Ureter (tissue), 1 donor: Measurements from ENCODE around the gene CA12. TPM values are rescaled to one million over a fixed set of nuclear protein-coding genes. Genes with fewer than 3 reads are reported as not detected.
"Not testable (repeated sequence)": the region's sequence is repeated elsewhere in the genome, so short reads cannot be mapped to it uniquely, and the experiment has no call there.

Experiments
- DNase-seq: peaks from one replicate; pipeline ENCODE4 v3.0.0-alpha.2; 2020; ENCODE audit warnings: low spot score
- total RNA-seq: library from RNA; stranded (reverse); gene quantifications from one replicate; pipeline ENCODE4 v1.2.4, GENCODE V29; 2023
- donor health status: DM: yes; HTN: yes; CAD: no.

Gene CA12
- total RNA-seq, 1 donor from 2014 or later = 114 TPM

DNA sequence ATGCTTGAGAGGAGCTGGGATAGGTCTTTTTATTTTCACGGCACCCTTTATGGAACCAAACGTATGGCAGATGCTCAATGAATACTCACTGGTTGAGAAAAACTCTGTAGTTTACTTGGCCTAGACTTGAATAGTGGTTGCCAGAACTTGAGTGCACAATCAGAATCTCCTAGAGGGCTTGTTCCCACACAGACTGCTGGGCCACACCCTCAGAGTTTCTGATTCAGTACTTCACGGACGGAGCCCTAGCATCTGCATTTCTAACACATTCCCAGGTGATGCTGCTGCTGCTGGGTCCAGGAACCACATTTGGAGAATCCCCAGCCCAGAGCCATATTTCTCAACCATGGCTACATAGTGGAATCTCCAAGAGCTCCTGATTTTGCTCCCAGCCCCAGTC, 24.6 kb downstream of the CA12 start:
- no peak for DNase-seq

DNA sequence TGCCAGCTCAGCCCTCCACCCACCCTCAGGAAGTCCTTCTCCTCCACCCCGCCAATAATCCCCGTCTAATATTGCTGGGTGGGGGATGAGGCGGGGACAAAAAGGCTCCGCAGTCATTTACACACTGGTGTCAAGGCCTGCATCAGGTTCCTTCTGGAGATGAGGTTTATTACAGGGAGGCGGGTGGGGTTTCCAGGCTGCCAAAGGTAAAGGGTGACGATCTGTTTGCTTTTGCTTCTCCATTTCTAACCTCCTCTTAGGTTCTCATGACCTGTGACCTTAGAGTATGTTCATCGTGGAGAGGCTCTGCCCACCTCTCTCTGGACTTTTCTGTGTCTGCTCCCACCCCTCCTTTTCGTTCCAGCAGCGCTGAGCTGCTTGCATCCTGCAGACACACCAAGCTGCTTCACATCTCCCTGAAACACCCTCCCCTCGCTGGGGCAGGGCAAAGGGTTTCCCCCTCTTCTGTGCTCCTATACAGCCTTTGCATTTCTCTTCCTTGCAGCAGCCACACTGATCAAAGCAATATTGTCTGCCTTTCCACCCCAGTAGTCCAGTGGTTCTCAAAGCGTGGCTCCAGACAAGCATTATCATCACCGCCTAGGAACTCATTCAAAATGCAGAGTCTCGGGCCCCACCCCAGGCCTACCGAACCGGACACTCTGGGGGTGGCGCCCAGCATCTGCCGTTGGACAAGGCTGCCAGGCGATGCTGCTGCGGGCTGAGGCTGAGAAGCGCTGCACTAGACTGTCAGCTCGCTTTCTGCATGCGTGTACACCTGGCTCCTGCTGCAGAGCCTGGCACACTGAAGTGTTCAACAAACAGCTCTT, 26.6 kb downstream of the CA12 start:
- DNase-seq = no peak

- no peak for DNase-seq
Observed at GRCh38 chr15:63353887-63354286, 27.8 kb downstream of the CA12 start.

DNA sequence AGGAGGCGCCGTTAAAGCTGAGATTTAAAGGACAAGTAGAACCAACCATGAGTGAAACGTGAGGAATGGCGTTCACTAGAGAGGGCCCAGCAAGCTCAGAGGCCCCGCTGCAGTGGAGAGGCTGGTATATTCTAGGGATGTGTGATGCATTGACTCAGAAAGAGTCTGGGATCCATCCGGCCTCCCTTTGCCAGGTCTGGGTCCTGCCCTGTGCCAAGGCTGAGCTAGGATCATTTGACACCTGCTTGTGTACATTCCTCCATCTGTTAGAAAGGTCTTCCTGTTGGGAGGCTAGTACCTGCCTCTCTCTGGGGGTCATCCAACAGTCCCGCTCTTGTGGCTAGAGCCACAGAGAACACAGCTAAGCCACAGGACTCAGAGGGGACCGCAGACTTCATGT, 28.4 kb downstream of the CA12 start:
- no peak for DNase-seq

DNA sequence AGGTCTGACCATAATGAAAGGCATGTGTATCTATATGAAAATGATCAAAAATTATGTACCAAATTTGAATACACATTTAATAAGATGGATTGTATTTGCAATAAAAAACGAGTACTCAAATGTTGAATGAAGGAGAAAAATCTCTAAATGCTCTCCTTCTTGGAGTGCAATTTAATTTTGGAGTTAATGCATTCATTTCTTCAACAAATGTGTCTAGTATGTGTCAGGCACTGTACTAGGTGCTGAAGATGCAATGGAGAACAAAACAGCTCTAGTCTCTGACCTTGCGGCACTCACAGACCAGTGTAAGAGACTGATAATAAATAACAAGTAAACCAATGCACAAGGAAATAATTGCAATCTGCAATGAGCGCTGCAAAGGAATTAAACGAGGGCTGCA, 28.8 kb downstream of the CA12 start:
- no peak for DNase-seq

- no peak for DNase-seq
Observed at GRCh38 chr15:63351170-63351569, 30.5 kb downstream of the CA12 start.

- DNase-seq = peak; percentile 63
Observed at GRCh38 chr15:63350178-63350621, 31.4 kb downstream of the CA12 start.

- DNase-seq = no peak
Observed at GRCh38 chr15:63349621-63350020, 32.0 kb downstream of the CA12 start.

DNA sequence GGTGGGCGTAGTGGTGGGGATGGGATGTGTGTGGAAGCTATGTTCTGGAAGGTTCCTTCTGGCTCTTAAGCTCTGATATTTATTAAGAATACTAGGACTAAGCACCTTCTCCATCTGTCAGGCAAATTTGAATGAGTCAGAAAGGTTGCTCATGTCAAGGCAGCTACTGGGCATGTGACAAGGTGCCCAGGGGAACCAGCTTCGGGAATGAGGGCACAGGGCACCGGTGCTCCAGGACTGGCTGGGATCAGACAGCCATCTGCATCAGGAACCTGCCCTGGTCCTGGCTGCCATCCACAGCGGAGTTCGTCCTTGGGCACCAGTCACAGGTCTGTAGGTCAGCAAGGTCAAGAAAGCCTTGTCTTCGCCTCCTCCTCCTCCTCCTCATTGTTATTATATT, 32.5 kb downstream of the CA12 start:
- DNase-seq = no peak

- peak; percentile 87 for DNase-seq
Observed at GRCh38 chr15:63348392-63348791, 33.3 kb downstream of the CA12 start.

GRCh38 chr15:63347074-63347857, 34.4 kb downstream of the CA12 start:
- no peak for DNase-seq

DNA sequence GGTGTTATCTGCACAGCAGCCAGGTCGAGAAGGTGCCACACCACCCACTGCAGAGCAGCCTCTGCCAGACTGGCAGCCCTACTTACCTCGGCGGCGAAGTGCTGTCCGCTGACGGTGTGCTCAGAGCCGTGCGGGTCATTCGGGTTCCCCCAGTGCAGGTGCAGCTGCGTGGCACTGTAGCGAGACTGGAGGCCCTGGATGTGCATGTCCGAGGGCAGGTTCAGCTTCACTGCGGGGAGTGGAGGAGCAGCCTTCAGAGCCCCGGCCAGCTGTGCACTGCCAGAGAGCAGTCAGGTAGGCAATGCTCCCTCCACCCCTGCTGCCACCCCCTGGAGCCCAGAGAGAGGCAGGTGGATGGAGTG, 36.3 kb downstream of the CA12 start:
- DNase-seq = no peak

DNA sequence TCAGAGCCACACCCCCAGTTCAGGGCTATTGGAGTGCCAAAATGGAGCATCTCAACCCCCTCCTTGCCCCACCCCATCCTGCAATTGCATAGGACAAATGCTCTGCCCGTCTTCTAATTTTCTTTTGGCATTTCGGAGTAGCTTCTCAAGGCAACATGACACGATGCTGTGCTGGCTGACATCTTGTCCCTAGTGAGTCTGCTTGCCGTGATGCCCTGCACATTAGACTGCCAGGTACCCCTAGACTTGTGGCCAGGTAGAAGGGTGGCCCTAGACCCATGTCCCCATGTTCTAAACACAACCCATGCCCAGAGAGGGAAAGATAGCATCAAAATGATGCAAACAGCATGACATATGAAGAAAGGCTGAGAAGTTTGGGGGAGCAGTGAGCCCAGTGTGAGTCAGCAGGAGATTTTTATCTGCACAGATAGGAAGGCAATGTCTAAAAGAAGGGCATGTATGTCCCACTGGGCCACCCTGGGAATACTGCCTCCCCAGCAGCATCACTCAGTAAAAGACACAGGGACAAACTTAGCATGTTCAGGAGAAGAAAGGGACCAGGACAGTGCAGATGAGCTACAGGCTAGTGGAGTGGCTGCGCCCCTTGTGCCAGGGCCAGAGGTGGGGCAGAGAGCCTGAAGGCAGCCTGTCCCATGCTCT, 36.8 kb downstream of the CA12 start:
- no peak for DNase-seq

- DNase-seq = not testable (repeated sequence)
Observed at GRCh38 chr15:63342996-63343562, 38.6 kb downstream of the CA12 start.

DNA sequence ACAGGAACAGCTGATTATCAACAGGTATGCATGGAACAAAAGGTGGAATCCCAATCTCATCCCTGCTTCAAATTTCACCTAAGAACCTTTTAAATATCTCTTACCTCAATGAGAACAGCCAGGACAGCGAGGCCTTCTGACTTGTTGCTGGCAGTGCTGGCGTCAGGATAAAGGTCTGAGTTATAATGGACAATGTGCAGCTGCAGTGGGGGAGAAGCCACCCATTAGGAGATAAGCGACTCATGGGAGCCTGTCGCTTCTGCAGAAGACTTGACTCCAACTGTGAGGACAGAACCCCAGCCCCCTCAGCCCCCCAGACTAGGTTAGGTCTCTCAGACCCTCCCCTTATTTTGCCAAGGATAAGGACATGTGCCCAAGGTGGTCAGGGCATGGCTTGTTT, 39.7 kb downstream of the CA12 start:
- no peak for DNase-seq

DNA sequence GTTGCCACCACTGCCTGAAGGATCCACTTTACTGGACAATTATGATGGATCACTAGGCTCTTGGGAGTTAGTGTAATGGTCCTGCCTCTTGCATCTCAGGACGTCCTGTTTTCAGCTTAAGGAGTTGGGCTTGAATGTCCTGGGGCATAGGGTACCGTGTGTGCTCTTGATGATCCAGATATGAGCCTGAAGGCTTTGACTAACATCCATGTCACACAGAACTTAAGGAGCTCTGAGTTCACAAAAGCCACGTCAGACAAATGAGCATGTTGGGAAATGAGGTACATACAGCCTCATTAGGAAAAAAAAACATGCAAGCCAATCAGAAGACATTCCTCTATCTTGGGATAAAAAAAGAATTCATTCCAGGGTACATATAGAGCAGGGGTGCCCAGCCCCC, 40.8 kb downstream of the CA12 start:
- DNase-seq = no peak

DNA sequence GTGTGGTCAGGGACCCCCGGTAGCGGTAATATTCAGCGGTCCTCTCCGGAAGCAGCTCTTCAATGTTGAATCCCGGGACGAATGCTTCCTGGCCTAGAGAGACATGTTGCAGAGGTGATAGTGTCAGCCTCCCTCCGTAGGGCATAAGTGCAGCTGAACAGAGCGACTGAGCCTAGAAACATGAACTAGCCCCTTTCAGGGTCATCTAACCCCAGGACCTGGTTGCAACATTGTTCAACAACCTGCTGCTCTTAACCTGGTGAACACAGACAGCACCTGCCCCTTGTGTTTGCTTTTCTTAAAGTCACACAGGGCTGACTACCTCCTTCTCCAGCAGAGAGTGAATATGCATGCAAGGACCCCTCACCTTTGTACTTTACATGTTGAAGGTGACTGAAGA, 41.3 kb downstream of the CA12 start:
- DNase-seq = no peak

- no peak for DNase-seq
Observed at GRCh38 chr15:63339836-63340235, 41.8 kb downstream of the CA12 start.

DNA sequence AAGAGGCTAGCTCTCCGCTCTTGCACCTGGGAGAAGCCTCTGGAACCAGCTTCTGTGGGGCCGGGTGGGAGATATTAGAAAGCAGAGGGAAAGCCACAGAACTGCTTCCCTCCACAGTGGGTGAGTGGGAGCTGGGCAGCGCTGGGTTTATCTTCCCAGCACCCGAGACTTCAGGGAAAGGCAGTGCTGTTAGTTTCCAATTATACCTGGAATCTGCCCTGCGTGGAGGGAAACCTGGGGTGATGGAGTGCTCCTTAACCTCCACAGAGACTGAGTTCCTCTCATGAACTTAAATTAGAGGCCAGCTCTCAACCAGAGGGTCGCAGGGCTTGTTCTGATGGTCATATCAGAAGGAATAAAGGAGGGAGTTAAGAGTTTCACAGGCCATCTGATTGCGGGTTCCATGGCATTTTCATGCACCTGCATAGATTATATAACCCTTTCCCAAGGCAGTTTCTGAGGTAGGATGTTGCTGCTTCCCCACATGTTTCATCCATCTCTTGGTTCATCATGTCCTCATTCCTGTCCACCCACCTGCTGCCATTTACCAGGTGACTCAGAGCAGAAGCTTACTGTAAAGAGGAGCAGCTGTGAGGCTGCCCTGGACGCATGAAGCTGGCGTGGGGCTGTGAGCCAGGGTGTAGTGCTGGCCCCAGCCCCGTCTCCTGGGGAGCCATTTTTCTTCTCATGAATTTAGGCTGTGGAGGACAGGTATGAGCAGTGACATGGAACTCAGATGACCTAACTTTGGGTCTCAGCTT, 42.5 kb downstream of the CA12 start:
- no peak for DNase-seq

- no peak for DNase-seq
Observed at GRCh38 chr15:63338170-63338569, 43.5 kb downstream of the CA12 start.

DNA sequence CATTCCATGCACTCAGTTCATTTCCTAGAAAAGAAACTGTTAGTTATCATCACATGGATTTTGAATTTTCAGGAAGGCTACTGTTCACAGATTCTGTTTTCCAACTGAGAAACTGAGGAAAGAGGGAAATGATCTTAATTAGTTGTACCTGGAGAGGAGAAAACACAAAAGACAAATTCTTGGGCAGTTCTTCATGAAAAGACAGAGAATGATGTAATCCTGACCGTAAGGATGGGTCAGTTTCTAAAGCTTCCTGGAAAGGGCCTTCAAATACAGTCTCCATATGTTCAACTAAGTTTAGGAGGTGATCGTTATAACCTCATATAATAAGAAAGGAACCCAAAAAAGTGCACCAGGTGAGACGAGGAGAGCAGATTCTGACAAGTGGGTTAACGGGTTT, 44.6 kb downstream of the CA12 start:
- DNase-seq = no peak
